GM12878 (cell line): Measurements from ENCODE around the gene SRCIN1. TPM values are rescaled to one million over a fixed set of nuclear protein-coding genes. Genes with fewer than 3 reads are reported as not detected.
A peak's percentile ranks its signal among the peaks of the same experiment; 100 is the strongest.
"Not testable (repeated sequence)": the region's sequence is repeated elsewhere in the genome, so short reads cannot be mapped to it uniquely, and the experiment has no call there.

ENCODE experiments used
- ATAC-seq: fragments of 200-7000 bp; cut with Tn5 transposase; 3 replicates; pipeline ENCODE4 v1.9.1; 2020; ENCODE audit warnings: mild to moderate bottlenecking, moderate library complexity
- BruUV-seq: library from RNA; stranded (reverse); fragments of 400-500 nt; replicated peaks from 2 replicates; lab custom pipeline; 2021; lab: Mats Ljungman, UMichigan
- CTCF ChIA-PET: fragments of 300-600 bp; sonication (Branson Sonifier 250); formaldehyde crosslinking; extraction: SDS; loops from one replicate; lab custom pipeline; 2021; ENCODE audit warnings: inconsistent platforms; lab: Yijun Ruan, JAX
- POLR2A ChIA-PET: fragments of 350-600 bp; formaldehyde crosslinking; extraction: SDS; loops from one replicate; lab custom pipeline; 2021; ENCODE audit warnings: inconsistent platforms; lab: Charles Lee
- RAD21 ChIA-PET: fragments of 300-600 bp; sonication (Branson Sonifier 250); formaldehyde crosslinking; loops from one replicate; lab custom pipeline; 2023; ENCODE audit warnings: antibody characterized with exemption; ENCODE audit not compliant: unreplicated experiment; lab: Charles Lee
- SMC1A ChIA-PET: fragments of 300-600 bp; sonication (Branson Sonifier 250); formaldehyde crosslinking; loops from one replicate; lab custom pipeline; 2023; ENCODE audit not compliant: unreplicated experiment, uncharacterized antibody; lab: Charles Lee
- DNase-seq: peaks from one replicate; pipeline ENCODE4 v3.0.0-alpha.2; 2011; ENCODE audit warnings: low read depth, low spot score
- FAIRE-seq: peaks from 3 replicates; lab custom pipeline; 2011; peaks lifted over from hg19 to GRCh38; lab: Jason Lieb, UNC
- H2AFZ ChIP-seq: 2 replicates; pipeline ENCODE4 v1.6.0; 2011; ENCODE audit warnings: low read depth, low read length, control low read depth; ENCODE audit not compliant: control insufficient read depth
- H3K27ac ChIP-seq: 2 replicates; pipeline ENCODE4 v1.5.1; 2011; ENCODE audit warnings: control low read depth; ENCODE audit not compliant: control insufficient read depth, insufficient read depth
- H3K27me3 ChIP-seq, 2 experiments: replicated peaks in 1 of 2; 2 replicates each; pipeline versions ENCODE4 v1.6.0 to v1.6.1; 2011; ENCODE audit warnings: low read length in 1 of 2; ENCODE audit not compliant: control insufficient read depth in 2 of 2, insufficient read depth in 2 of 2
- H3K36me3 ChIP-seq, 2 experiments: 2 replicates each; pipeline ENCODE4 v1.5.1; 2011; ENCODE audit warnings: low read length in 1 of 2; ENCODE audit not compliant: control insufficient read depth in 2 of 2, insufficient read depth in 2 of 2
- H3K4me1 ChIP-seq: 2 replicates; pipeline ENCODE4 v1.6.1; 2011; ENCODE audit warnings: mild to moderate bottlenecking, low read length, moderate library complexity, mixed read lengths; ENCODE audit not compliant: control insufficient read depth, insufficient read depth
- H3K4me2 ChIP-seq: 2 replicates; pipeline ENCODE4 v1.6.0; 2011; ENCODE audit warnings: control low read depth; ENCODE audit not compliant: control insufficient read depth, insufficient read depth
- H3K4me3 ChIP-seq: fragments of 200-600 bp; sonication (generic); 2 replicates; pipeline ENCODE4 v1.5.1; 2016
- H3K79me2 ChIP-seq: 2 replicates; pipeline ENCODE4 v1.6.0; 2011; ENCODE audit warnings: low read length; ENCODE audit not compliant: control insufficient read depth, insufficient read depth
- H3K9ac ChIP-seq: 2 replicates; pipeline ENCODE4 v1.8.0; 2011; ENCODE audit warnings: low read length, control low read depth, mixed read lengths; ENCODE audit not compliant: control insufficient read depth, insufficient read depth
- H3K9me3 ChIP-seq: replicated peaks from 3 replicates; pipeline ENCODE4 v1.5.1; 2011; ENCODE audit warnings: mild to moderate bottlenecking, low read length; ENCODE audit not compliant: control insufficient read depth, insufficient read depth
- H4K20me1 ChIP-seq: 2 replicates; pipeline ENCODE4 v1.6.0; 2011; ENCODE audit not compliant: control insufficient read depth, insufficient read depth
- CHD4 ChIP-seq: fragments of 200-600 bp; sonication (generic); IDR thresholded peaks from 2 replicates; pipeline ENCODE4 v1.6.1; 2016; ENCODE audit warnings: mild to moderate bottlenecking
- DPF2 ChIP-seq: fragments of 450-650 bp; IDR thresholded peaks from 2 replicates; pipeline ENCODE4 v1.6.1; 2017; ENCODE audit warnings: mild to moderate bottlenecking
- FOXM1 ChIP-seq: IDR thresholded peaks from 2 replicates; pipeline ENCODE4 v1.6.1; 2012; ENCODE audit warnings: low read depth, mild to moderate bottlenecking, inconsistent platforms, low read length, moderate library complexity
- IKZF1 ChIP-seq: fragments of 450-650 bp; conservative IDR thresholded peaks from 2 replicates; pipeline ENCODE4 v1.6.1; 2017; ENCODE audit warnings: antibody characterized with exemption, mild to moderate bottlenecking
- IKZF2 ChIP-seq, 2 experiments: fragments of 450-650 bp; IDR thresholded peaks; 2 replicates each; pipeline ENCODE4 v1.6.1; 2017; ENCODE audit warnings: mild to moderate bottlenecking in 2 of 2, moderate library complexity in 2 of 2
- IRF4 ChIP-seq: IDR thresholded peaks from 2 replicates; pipeline ENCODE4 v1.6.1; 2011; ENCODE audit warnings: low read depth, low read length
- JUNB ChIP-seq: IDR thresholded peaks from 2 replicates; pipeline ENCODE4 v1.6.1; 2016; ENCODE audit warnings: antibody characterized with exemption, mild to moderate bottlenecking
- KLF5 ChIP-seq: fragments of 450-650 bp; IDR thresholded peaks from 2 replicates; pipeline ENCODE4 v1.6.1; 2014; ENCODE audit warnings: mild to moderate bottlenecking; ENCODE audit not compliant: partially characterized antibody
- NFIC ChIP-seq: IDR thresholded peaks from 2 replicates; pipeline ENCODE4 v1.6.1; 2012; ENCODE audit warnings: low read depth, mild to moderate bottlenecking, inconsistent platforms, low read length, moderate library complexity
- POU2F2 ChIP-seq: IDR thresholded peaks from 3 replicates; pipeline ENCODE4 v1.6.1; 2011; ENCODE audit warnings: low read depth, mild to moderate bottlenecking, low read length, borderline replicate concordance
- RUNX3 ChIP-seq: IDR thresholded peaks from 2 replicates; pipeline ENCODE4 v1.6.1; 2012; ENCODE audit warnings: low read length, inconsistent platforms
- SP1 ChIP-seq: IDR thresholded peaks from one replicate; pipeline ENCODE4 v1.6.1; 2011; ENCODE audit warnings: low read depth, low read length
- TCF12 ChIP-seq: IDR thresholded peaks from 2 replicates; pipeline ENCODE4 v1.6.1; 2011; ENCODE audit warnings: low read depth, mild to moderate bottlenecking, low read length
- TCF3 ChIP-seq: IDR thresholded peaks from 2 replicates; pipeline ENCODE4 v1.6.1; 2012; ENCODE audit warnings: low read depth, mild to moderate bottlenecking, low read length, borderline replicate concordance; ENCODE audit not compliant: insufficient read depth
- ZNF384 ChIP-seq: IDR thresholded peaks from 2 replicates; pipeline ENCODE4 v1.6.1; 2012; ENCODE audit warnings: low read depth, mild to moderate bottlenecking, low read length, improper control_type of control experiment, borderline replicate concordance
- WGBS: methylation state at CpG from one replicate; pipeline ENCODE4 v1.1.6; 2016; ENCODE audit warnings: low lambda C conversion rate; ENCODE audit not compliant: insufficient replicate concordance, insufficient coverage; ENCODE audit errors: missing lambda C conversion rate; 5-methylcytosine and 5-hydroxymethylcytosine counted together
- in situ Hi-C: fragments of 300-500 bp; cut with MboI; formaldehyde crosslinking; loops from 9 replicates; pipeline ENCODE4 v1.14.3; 2018; ENCODE audit warnings: mixed read lengths
- intact Hi-C: fragments of 100-400 bp; cut with micrococcal nuclease; formaldehyde crosslinking; loops from one replicate; pipeline ENCODE4 v1.14.2; 2022; ENCODE audit not compliant: unreplicated experiment
- polyA plus RNA-seq, 11 experiments: library from polyadenylated mRNA; depleted of rRNA in 4 of 11; unstranded in 6 of 11; stranded (reverse) in 5 of 11; fragments of >200 nt; fragmentation: Nextera tagmentation in 4 of 11; fragmentation: Illumina TruSeq in 1 of 11; extraction: Ambion mirVana in 4 of 11; extraction: Trizol in 1 of 11; gene quantifications; 1 replicate in 1 of 11; 2 replicates in 10 of 11; pipeline versions ENCODE4 v1.2.1 to v1.2.3, GENCODE V29; 2011 to 2016; ENCODE audit warnings: inconsistent platforms in 2 of 11, missing spikeins in 2 of 11, low read depth in 1 of 11
- total RNA-seq, 4 experiments: library from RNA; depleted of rRNA in 3 of 4; stranded (reverse); fragments of >200 nt in 3 of 4; fragmentation: Illumina TruSeq in 1 of 4; extraction: Trizol in 1 of 4; gene quantifications; 2 replicates each; pipeline versions ENCODE4 v1.2.1 to v1.2.3, GENCODE V29; 2013 to 2021
- TF ChIP-seq, protein P1 (sequence below): IDR thresholded peaks from 2 replicates; pipeline ENCODE4 v1.6.1; 2012; ENCODE audit warnings: low read length, inconsistent platforms
- TF ChIP-seq, protein P2 (sequence below): fragments of 450-650 bp; IDR thresholded peaks from 2 replicates; pipeline ENCODE4 v1.6.1; 2017; ENCODE audit warnings: low read depth, mild to moderate bottlenecking, moderate library complexity
- TF ChIP-seq, protein P3 (sequence below): fragments of 450-650 bp; IDR thresholded peaks from 2 replicates; pipeline ENCODE4 v1.6.1; 2017; ENCODE audit warnings: mild to moderate bottlenecking, low read depth, inconsistent platforms; ENCODE audit not compliant: poor library complexity, severe bottlenecking

SRCIN1 gene
- total and polyA plus RNA-seq, 10 of the 15 experiments (the other 5 are each of a cell fraction or from before 2014, with no cell fraction given): under 0.01 to 0.74 (median 0.20) TPM; not detected in 3

DNA sequence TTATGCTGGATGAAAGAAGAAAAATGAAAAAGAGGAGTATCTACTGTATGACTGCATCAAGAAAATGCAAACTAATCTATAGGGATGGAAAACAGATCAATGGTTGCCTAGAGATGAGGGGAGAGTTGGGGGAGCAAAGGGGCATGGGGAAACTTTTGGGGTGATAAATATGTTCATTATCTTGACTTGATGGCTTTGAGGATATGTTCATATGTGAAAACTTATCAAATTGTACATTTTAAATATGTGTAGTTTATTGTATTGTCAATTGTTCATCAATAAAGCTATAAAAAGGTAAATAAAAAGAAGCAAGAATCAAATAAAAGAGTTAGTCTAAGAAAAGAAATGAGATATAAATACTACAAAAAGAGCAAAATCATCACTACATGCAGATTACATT lies 19.7 kb upstream of the SRCIN1 start (continued):
- TF ChIP-seq ZNF384: no peak
- TF ChIP-seq FOXM1: no peak
- no peak for TF ChIP-seq TCF3
- TF ChIP-seq KLF5: no peak
- TF ChIP-seq JUNB: no peak

DNA sequence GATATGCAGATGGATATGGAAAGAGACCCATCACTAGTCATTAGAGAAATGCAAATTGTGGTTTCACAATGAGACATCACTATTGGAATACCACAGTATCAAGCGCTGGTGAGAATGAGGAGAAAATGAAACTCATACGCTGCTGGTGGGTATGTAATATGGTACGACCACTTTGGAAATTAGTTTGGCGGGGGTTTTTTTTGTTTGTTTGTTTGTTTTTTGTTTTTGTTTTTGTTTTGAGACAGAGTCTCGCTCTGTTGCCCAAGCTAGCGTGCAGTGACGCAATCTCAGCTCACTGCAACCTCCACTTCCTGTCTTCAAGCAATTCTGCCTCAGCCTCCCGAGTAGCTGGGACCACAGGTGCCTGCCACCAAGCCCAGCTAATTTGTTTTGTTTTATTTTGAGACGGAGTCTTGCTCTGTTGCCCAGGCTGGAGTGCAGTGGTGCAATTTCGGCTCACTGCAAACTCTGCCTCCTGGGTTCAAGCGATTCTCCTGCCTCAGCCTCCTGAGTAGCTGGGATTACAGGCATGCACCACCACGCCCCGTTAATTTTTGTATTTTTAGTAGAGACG lies 19.1 kb upstream of the SRCIN1 start:
- intact Hi-C loops, H3K27me3 ChIP-seq, H3K4me1 ChIP-seq, H4K20me1 ChIP-seq, H3K9ac ChIP-seq, H3K79me2 ChIP-seq, H3K9me3 ChIP-seq, BruUV-seq, FAIRE-seq, in situ Hi-C loops, H3K36me3 ChIP-seq: not testable (repeated sequence)
- POLR2A ChIA-PET: interaction anchor here (0.7 to 2.7 kb wide), 4 partner anchors 29 to 90 kb away, joined by 3 to 19 read pairs (median 3); no protein-coding TSS in a partner anchor
- WGBS: under 1% methylated on average over 14 of the region's 14 CpGs
- SMC1A ChIA-PET: interaction anchor here (1.4 to 4.4 kb wide), 3 partner anchors 9 to 38 kb away, joined by 4 to 29 read pairs (median 7); no protein-coding TSS in a partner anchor
- Histone ChIP-seq H3K4me3 (peak overlapping the region; percentile 48; the same call in 1 of the 2 replicates), H2AFZ (peak overlapping the region; percentile 2; the same call in 1 of the 2 replicates), H3K4me2 (peak overlapping the region; percentile 19), H3K27ac (peak overlapping the region; percentile 18; the same call in 1 of the 2 replicates)
- ATAC-seq: peak; percentile 95
- peak; percentile 81 for DNase-seq
- RAD21 ChIA-PET: interaction anchor here (1.7 to 2.2 kb wide), 2 partner anchors 29 to 38 kb away, joined by 8 to 17 read pairs; no protein-coding TSS in a partner anchor
- CTCF ChIA-PET: interaction anchor here (0.6 to 3.0 kb wide), 10 partner anchors 13 to 170 kb away, joined by 3 to 12 read pairs (median 4); partner anchors contain the start of gene SRCIN1
- TF ChIP-seq IKZF2 (IDR thresholded peaks at IDR 0.05): peak; percentile 78 to 83; a peak in 3 of 4 replicates
- TF ChIP-seq TCF12: peak; percentile 57; the same call in 1 of the 2 replicates
- TF ChIP-seq, protein P1, sequence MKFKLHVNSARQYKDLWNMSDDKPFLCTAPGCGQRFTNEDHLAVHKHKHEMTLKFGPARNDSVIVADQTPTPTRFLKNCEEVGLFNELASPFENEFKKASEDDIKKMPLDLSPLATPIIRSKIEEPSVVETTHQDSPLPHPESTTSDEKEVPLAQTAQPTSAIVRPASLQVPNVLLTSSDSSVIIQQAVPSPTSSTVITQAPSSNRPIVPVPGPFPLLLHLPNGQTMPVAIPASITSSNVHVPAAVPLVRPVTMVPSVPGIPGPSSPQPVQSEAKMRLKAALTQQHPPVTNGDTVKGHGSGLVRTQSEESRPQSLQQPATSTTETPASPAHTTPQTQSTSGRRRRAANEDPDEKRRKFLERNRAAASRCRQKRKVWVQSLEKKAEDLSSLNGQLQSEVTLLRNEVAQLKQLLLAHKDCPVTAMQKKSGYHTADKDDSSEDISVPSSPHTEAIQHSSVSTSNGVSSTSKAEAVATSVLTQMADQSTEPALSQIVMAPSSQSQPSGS: peak; percentile 78; the same call in 1 of the 2 replicates
- peak; percentile 95; the same call in 1 of the 2 replicates for TF ChIP-seq CHD4
- TF ChIP-seq DPF2: peak; percentile 78; the same call in 1 of the 2 replicates
- TF ChIP-seq, protein P2, sequence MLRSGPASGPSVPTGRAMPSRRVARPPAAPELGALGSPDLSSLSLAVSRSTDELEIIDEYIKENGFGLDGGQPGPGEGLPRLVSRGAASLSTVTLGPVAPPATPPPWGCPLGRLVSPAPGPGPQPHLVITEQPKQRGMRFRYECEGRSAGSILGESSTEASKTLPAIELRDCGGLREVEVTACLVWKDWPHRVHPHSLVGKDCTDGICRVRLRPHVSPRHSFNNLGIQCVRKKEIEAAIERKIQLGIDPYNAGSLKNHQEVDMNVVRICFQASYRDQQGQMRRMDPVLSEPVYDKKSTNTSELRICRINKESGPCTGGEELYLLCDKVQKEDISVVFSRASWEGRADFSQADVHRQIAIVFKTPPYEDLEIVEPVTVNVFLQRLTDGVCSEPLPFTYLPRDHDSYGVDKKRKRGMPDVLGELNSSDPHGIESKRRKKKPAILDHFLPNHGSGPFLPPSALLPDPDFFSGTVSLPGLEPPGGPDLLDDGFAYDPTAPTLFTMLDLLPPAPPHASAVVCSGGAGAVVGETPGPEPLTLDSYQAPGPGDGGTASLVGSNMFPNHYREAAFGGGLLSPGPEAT: peak; percentile 63; the same call in 1 of the 2 replicates
- TF ChIP-seq IKZF1: peak; percentile 65; the same call in 1 of the 2 replicates
- TF ChIP-seq SP1: peak; percentile 50
- 0 out of 2 replicates have a peak, but pooled peaks have one; percentile 69 for TF ChIP-seq NFIC
- TF ChIP-seq RUNX3: peak; percentile 92
- TF ChIP-seq, protein P3, sequence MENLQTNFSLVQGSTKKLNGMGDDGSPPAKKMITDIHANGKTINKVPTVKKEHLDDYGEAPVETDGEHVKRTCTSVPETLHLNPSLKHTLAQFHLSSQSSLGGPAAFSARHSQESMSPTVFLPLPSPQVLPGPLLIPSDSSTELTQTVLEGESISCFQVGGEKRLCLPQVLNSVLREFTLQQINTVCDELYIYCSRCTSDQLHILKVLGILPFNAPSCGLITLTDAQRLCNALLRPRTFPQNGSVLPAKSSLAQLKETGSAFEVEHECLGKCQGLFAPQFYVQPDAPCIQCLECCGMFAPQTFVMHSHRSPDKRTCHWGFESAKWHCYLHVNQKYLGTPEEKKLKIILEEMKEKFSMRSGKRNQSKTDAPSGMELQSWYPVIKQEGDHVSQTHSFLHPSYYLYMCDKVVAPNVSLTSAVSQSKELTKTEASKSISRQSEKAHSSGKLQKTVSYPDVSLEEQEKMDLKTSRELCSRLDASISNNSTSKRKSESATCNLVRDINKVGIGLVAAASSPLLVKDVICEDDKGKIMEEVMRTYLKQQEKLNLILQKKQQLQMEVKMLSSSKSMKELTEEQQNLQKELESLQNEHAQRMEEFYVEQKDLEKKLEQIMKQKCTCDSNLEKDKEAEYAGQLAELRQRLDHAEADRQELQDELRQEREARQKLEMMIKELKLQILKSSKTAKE: peak; percentile 71
- peak; percentile 96 for TF ChIP-seq POU2F2
- TF ChIP-seq IRF4: peak; percentile 59; the same call in 1 of the 2 replicates
